GM18873 (cell line): ENCODE data around the gene SLC12A8.
"Not testable (repeated sequence)": the region's sequence is repeated elsewhere in the genome, so short reads cannot be mapped to it uniquely, and the experiment has no call there.

Experiments used
- ATAC-seq: cut with Tn5 transposase; IDR thresholded peaks from one replicate; pipeline ENCODE4 v1.9.1; 2021; ENCODE audit warnings: mild to moderate bottlenecking, moderate library complexity, moderate number of reproducible peaks; ENCODE audit not compliant: unreplicated experiment, low FRiP score

SLC12A8 gene

DNA sequence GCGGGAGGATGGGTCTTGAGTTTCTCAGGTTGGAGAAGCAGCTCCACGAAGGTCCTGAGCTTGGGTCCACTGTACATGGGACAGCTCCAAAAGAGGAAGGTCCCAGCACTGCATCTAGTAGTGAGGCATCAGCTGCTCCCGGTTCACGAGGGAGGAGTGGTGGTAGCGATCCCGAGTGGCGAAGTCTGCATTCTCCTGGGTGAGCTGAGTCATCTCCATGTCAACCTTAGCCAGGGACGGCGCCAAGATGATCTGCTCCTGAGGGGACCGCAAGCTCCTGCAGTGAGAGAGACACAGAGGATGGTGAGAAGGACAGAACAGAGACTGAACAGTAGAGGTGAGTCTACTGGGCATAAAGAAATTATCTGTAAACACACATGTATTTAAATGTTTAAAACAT is 128.8 kb downstream of the SLC12A8 start:
- ATAC-seq, result no peak

DNA sequence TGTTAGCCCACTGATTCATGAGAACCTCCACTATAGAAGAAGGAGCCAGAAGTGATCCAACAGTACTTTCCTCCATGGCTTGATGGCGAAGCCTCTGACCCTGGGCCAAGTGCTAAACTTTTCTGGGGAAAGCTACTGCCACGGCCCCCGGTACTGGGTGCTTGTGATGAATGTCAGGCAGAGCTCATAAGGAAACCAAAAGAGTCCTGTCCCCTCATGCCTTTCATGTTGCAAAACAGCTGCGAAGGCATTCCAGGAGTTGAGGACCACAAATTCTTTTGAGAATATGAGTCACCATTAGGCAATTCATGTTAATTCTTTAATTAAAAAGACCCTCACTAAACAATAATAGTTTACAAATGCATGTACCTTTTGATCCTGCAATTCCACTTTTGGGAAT is 130.2 kb downstream of the SLC12A8 start:
- ATAC-seq, result not testable (repeated sequence)

DNA sequence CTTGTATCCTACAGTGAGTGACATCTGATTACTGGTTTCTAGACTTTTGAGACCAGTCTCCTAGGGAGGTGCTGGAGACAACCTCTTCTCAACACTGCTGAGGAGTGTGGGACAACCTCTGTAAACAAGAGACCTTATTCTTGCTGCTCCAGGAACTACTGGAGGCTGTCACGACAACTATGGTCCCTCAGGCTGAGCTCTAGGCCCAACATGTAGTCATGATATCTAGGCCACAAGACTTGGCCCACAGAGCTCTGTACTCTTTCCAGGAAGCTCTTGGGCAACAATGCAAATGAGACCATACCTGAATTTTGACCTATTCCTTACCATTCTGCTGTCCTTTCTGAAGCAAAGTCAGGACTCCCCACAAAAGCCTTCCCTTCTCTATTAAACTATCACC is 132.5 kb downstream of the SLC12A8 start:
- no peak for ATAC-seq

DNA sequence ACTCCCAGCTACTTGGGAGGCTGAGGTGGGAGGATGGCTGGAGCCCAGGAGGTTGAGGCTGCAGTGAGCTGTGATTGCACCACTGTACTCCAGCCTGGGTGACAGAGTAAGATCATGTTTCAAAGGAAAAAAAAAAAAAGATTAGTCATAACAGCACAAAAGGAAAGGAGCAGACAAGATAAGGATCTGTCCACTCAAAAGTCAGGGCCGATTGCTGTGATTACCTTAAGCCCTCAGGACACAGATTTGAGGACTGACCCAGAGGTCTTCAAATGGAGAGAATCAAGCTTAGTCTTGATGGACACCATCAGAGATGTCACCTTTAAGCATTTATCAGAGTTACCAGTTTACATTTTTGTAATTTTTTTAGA is 132.9 kb downstream of the SLC12A8 start:
- no peak for ATAC-seq

DNA sequence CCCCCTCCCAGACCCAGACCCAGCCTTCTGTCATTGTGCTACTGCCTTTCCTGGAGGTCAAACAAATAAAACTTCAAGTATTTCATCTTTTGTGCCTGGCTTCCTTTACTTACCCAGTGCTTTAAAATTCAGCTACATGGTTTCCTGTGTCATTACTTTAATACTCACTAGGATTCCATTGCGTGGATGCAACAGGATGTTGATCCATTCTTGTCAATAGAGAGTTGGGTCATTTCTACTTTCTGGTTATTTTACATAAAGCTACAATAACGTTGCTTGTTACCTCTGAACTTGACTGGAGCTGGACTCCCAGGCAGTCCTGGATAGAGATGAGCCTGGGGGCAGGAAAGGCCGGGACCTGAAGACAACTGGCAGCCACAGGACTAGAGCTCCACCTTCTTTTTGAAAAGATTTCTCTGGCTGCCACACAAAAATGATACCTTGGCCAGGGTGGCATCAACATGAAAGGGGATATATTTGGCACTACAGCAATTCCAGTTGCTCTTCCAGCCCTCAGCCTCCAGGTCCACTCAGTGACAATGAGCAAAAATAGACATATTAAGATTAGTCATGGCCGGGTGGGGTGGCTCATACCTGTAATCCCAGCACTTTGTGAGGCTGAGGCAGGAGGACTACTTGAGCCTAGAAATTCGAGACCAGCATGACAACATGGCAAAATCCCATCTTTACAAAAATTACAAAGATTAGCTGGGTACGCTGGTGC is 133.4 kb downstream of the SLC12A8 start:
- ATAC-seq, result no peak

DNA sequence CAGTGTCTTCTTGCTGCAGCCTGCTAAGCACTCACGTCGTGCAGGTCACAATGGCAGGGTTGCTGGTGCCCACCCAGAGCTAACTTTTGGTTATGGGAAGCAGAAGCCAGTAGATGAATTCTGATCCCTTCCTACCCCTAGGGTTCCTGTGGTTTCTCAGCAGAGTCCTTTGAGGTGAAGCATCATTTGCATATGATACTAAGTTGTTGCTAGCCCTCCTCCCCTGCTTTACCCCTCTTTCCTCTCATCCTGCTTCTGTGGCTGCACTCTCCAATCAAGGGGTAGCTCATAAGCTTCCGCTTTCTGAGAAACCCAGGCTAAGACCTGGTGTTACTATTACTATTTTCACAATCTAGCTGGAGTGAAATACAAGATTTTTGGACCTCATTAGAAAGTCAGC is 134.7 kb downstream of the SLC12A8 start:
- ATAC-seq, result no peak

DNA sequence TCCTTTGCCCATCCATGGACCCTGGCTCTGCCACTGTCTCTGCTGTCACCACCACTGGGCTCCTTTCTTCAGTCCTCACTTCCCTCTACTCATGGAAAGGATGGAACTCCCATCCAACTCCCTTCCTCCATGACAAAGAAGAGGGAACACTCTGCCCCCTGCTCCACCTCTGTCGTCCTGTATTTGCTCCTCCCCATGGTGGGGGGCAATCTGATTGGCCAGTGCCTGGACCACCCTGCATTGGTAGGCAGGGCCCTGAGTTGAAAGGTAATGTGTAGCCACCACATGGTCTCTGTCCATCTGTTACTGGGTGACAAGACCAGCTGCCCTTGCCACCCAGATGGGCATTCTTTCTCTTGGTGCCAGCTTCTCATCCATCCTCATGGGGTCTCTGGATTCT is 136.1 kb downstream of the SLC12A8 start:
- ATAC-seq, result no peak

DNA sequence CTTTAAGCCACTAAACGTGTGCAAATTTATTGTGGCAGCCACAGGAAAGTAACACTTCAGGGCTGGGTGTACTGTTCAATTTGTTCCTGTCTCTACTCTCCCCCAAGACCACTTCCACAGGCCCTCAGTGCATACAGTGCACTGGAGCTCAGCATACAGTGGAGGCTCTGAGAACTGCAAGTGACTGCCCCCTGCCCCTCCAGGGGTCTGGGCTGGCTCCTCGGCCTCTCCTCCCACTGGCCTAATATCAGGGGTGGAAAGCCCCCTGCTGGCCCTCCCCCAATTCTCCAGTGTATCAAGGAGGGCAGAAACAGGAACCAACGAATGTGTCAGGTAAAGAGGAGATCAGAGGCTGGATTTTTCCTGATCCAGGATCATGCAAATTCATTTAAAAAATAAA is 136.8 kb downstream of the SLC12A8 start:
- ATAC-seq, result no peak

DNA sequence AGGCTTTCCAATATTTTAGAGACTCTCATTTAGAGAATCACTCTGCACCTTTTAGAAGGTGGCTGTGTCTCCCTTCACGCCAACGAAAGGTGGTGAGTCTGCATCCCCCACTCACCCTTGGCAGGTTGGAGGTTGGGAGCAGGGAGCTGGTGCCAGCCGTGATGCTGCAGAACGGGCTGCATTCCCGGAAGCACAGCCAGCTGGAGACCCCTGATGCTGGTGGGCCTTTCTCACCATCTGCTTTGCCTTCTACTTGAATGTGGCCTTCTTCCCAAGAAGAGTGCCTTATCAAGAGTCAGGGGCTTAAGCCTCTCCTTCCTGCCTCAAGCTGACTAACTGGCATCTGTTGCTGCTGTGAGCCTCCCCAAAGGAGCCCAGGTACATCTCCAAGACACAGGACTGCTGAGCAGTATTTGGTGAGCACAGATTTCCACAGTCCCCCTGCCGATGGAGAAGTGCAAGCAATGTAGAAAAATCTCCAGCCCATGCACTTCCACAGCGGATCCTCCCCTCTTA is 139.1 kb downstream of the SLC12A8 start:
- no peak for ATAC-seq

DNA sequence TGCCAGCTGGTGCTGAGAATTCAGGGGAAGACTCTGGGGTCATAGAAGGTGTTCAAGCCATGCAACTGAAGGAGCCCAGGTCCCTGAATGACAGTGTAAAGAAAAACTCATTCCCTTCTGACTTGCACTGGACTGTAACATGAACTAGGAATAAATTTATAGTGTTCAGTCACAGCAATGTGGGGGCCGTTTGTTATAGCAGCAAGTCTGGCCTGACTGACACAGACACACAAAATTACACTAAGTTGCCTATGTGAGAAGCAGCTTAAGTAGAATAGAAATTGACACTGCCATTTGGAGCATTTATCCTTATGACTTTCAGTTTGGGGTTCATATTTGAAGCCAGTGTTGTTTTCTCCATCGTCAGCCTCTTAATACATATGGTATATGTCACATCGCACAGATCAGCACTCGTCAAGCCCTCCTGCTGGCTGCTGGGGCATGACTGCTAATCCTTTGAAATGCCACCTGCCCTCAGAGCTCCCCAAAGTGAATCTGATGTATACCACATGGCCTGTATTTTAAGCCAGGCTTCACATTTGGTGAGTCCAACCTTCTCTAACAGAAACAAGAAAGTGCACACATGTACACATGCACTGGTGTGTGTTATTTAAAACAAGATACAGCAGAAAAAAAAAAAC is 139.7 kb downstream of the SLC12A8 start:
- no peak for ATAC-seq

DNA sequence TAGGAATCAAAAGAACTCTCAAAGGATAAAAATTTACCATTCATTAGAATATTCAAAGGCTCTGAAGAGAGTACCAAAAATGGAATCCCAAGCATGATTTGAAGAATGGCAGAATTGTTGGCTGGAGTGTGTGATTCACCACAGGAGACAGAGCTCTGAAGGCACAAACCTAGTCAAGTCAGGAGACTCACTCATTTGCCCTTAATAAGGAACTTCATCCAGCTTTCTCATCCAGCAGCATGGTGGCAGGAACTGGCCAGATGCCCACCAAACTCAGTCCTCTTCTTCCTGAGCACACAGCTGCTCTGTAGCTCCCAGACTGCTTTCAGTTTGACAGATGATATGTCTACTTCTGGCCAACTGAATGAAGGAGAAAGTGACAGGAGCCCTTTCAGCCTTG is 140.2 kb downstream of the SLC12A8 start:
- no peak for ATAC-seq

DNA sequence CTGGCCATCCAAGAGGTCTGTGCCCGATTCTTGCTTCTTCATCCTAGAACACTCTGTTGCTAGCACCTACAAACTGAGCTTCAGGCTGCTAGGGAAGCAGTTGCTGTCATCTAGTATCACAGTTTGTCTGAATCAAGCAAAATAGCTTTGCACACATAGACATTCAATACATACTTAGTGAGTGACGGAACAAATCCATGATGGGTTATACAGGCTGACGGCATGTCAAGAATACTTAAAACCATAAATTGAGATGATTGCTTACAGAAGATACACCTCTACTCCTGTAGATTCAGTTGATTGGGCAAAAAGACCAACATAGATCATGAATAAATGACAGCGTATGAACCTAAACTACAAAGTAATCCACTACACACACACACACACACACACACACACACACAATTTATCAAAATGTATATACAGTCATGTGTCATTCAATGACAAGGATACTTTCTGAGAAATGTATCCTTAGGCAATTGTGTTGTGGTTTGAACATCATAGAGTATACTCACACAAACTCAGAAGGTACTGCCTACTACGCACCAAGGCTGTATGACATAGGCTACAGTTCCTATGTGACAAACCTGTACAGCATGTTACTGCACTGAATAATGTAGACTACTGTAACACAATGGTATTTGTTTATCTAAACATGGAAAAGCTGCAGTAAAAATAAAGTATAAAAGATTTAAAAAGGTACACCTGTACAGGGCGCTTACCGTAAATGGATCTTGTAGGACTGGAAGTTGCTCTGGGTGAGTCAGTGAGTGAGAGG is 142.4 kb downstream of the SLC12A8 start:
- ATAC-seq, result no peak

DNA sequence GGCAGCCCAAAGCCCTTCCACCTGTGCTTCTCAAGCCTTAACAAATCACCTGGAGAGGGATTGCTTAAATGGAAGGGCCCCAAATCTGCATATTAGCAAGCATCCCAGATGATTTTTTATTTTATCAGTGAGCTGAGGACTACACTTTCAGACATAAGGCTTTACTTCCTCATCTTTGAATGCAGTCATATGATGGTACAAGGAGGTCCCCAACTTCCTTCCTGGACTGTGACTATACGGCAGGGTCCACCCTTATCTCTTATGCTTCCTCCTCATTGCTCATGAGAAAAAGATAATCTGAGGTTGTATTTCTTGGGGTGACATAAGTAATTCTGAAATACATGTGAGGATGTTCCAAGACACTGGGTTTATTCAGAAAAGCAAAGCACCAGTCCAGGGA is 143.1 kb downstream of the SLC12A8 start:
- ATAC-seq, result no peak

DNA sequence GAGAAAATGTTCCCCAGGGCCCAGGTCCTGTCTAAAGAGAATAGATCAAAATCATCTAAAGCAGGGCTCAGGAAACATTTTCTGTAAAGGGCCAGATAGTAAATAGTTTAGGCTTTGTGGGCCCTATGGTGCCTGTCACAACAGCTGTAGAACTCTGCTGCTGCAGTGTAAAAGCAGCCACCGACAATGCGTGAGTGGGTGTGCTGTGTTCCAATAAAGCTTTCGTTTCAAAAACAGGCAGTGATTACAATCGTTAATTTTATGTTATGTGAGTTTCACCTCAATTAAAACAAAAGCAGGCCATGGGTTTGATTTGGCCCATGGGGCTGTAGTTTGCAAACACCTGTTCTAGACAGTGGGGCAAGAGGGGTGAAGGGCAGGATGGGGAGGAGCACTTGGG is 144.3 kb downstream of the SLC12A8 start:
- ATAC-seq, result no peak

DNA sequence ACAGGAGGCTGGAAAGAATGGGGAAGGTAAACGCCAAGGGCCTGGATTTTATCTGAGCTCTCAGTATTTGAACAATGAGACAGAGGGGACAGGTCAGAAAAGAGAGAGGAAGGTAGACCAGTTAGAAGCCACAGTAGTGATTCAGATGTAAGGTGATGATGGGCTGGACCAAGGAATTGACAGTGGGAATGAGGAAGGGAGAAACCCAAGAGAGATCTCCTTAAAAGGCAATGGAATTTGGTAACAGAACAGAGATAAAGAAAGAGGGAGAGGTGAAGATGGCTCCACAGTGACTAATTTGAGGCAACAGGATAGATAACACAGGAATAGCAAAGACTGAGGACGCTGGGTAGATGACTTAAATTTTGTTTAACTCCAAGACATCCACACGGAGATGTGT is 145.3 kb downstream of the SLC12A8 start:
- ATAC-seq, result no peak

DNA sequence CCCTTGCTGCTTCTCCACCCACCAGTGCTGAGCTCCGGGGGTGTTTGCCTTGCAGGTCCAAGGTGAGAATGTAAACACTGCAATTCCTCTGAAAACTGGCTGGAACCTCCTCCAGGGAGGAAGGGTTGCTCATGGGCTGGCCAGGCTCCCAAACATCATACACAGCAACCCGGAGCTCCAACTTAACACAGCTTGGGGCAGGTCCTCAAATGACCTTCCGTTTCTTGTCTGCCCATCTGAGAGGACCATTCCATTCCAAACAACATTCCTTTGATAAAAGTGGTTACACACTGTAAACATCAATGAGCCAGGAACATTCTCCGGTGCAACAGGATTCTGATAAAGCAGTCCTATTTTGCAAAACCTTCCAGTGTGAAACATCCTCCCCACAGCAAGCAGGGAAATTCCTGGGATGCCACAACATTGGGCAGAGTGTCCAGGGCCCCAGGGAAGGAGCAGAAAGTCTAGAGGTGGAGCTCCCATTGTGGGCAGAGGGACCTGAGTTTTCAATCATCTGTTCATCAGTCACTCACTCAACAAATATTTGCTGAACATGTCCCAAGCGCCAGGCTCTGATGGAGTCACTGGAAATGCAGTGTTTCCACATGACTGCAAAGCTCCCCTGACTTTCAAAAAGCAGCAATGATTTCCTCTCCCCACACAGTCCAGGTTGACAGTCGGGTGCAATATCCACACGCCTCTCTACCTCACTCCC is 149.5 kb downstream of the SLC12A8 start:
- ATAC-seq, result no peak

DNA sequence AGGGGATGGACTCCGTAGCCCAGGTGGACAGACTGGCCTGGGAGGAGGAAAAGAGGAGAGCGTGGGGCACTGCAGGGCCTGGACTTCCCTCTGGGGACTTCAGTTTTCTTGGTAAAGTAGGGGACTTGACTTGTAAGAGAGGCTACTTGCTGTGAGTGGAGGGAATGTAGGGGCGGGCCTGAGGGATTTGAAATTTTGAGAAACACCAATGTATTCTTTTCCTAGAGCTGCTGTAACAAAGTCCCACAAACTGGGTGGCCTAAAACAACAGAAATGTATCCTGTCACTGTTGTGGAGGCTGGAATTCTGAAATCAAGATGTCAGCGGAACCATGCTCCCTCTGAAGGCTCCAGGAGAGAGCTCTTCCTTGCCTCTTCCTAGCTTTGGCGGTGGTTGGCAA is 150.9 kb downstream of the SLC12A8 start:
- no peak for ATAC-seq

DNA sequence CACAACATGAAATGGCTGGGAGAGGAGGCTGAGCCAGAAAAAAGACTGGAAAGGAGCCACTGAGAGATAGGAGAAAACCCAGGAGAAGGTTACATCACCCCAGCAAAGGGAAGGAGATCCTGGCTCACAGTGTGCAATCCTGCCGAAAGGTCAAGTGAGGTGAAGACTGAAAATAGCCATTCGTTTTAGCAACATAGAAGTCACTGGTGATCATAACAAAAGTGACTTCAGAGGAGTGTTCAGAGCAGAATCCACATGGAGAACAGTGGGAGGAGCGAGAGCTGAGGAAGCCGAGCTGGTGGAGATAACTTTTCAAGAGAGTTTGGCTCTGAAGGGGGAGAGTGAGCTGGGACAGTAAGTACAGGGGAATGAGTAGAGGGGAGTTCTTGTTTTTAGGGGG is 151.4 kb downstream of the SLC12A8 start:
- ATAC-seq, result no peak

DNA sequence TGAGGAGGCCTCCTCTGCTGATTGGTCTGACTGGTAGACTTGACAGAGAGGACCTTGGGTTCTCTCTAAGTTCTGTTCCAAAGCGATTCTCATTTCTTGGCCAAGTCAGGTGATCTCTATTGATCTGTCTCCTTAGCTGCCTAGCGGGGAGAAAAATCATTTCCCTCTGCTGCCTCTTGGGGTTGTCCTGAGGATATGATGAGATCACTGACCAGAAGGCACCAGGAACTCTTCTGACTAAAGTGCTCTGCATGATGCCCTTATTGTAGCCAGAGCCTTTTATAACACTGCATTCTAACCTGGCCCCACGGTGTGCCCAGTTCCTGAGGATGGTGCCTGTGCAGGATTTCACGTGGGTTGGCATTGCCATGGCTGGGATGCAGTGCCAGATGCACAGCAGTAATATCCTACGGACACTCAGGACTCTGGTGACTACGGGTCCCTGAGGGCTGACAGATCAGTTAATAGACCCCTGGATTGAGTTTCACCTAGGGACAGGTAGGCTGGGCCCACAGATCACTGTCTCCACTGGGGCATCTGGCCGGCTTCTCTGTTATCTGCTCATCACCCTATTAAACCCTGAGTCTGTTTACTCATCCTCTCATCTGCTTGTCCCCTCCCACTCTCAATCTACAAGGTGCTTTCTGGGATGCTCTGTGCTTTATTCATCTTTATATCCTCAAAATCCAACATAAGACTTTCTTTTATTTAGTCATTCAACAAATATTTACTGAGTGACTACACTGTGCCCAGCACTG is 152.9 kb downstream of the SLC12A8 start:
- no peak for ATAC-seq

DNA sequence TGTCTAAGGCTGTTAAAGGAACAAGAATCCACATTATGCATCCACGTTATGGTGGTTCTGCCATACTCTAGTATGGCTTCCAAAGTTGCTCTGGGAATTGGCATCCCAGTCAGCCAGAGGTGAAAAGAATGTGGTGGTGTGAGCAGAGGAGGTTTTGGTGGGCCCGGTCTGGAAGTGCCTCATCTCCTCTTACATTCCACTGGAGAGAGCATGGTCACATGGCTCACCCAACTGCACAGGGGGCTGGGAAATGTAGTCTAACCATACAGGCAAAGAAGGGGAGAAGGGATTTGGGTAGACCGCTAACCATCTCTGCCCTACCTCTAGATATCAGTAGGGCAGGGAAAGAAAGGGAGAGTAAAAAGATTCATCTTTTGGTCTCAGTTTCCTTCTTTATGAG is 153.6 kb downstream of the SLC12A8 start:
- ATAC-seq, result no peak
